Measurements from ENCODE around the gene OR2T33.
"Not testable (repeated sequence)": the region's sequence is repeated elsewhere in the genome, so short reads cannot be mapped to it uniquely, and the experiment has no call there.

OR2T33 gene, protein sequence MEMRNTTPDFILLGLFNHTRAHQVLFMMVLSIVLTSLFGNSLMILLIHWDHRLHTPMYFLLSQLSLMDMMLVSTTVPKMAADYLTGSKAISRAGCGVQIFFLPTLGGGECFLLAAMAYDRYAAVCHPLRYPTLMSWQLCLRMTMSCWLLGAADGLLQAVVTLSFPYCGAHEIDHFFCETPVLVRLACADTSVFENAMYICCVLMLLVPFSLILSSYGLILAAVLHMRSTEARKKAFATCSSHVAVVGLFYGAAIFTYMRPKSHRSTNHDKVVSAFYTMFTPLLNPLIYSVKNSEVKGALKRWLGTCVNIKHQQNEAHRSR

DNA sequence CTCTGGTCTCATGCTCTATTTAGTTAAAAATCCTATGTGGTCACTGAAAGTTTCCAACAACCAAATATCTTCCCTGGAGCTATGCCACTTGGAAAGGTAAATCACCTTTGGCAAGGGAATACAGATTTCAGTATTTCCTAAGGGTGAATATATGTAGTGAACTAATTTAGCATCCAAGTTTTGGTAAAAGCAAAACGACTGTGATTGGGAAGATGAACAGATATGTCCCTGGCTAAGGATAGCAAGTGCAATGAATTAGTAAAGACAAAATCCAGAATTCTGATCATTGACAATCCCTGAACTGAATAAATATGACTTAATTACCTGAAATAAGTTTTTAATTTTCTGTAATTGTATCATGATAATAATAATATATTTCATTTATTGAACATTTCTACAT lies at the start of gene OR2T33:
Gene OR2T33, minus strand, starts transcription at position 101 of the 400 bp plus-strand sequence. CDS start 4,162 bp downstream, outside the sequence.
- no peaks in the 10 kb centered on the region for H3K4me1 ChIP-seq (ENCODE audit: control insufficient read depth, insufficient read depth, low read length)
- no peak within 1 kb of the TSS for H3K9ac ChIP-seq (ENCODE audit: low read depth, low read length)
- H3K36me3 ChIP-seq (ENCODE audit: control insufficient read depth, insufficient read depth, low read length) = no peaks in the 10 kb centered on the region
- no peaks in the 10 kb centered on the region for H3K27me3 ChIP-seq (ENCODE audit: control insufficient read depth, insufficient read depth, low read length)
- H3K9me3 ChIP-seq (ENCODE audit: control insufficient read depth, insufficient read depth, low read length) = peaks cover 8% of the 10 kb centered on the region
- no peak within 1 kb of the TSS for H3K4me3 ChIP-seq (ENCODE audit: low read depth, low read length)

DNA sequence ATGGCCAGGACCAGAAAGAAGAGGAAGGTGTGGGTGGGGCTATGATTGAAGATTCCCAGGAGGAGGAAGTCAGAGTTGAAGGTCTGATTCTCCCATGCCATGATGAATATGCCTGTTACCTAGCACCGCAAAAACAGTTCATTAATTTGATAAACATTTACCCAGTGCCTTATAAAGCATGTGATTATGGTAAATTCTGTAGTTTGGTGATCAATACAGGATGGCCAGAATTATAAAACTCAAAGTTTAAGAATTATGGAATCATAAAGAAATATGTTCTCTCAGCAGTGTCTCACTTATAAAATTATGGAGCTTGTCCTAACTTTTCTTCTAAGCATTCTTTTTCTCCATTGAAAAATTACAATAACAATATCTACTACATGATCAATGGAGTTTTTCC lies 46.7 kb upstream of the OR2T33 start, which contains the start of gene OR2M7:
Gene OR2M7, minus strand, starts transcription at position 101 of the 400 bp plus-strand sequence. Its CDS starts 0 bp downstream, at position 101.
- Histone ChIP-seq H3K27me3 (ENCODE audit: control insufficient read depth, insufficient read depth, low read length) (no peaks in the 10 kb centered on the region), H3K4me1 (ENCODE audit: control insufficient read depth, insufficient read depth, low read length) (no peaks in the 10 kb centered on the region), H3K36me3 (ENCODE audit: control insufficient read depth, insufficient read depth, low read length) (no peaks in the 10 kb centered on the region), H3K4me3 (ENCODE audit: low read depth, low read length) (no peak within 1 kb of the TSS), H3K9me3 (ENCODE audit: control insufficient read depth, insufficient read depth, low read length) (peaks cover 10% of the 10 kb centered on the region), H3K9ac (ENCODE audit: low read depth, low read length) (no peak within 1 kb of the TSS)

DNA sequence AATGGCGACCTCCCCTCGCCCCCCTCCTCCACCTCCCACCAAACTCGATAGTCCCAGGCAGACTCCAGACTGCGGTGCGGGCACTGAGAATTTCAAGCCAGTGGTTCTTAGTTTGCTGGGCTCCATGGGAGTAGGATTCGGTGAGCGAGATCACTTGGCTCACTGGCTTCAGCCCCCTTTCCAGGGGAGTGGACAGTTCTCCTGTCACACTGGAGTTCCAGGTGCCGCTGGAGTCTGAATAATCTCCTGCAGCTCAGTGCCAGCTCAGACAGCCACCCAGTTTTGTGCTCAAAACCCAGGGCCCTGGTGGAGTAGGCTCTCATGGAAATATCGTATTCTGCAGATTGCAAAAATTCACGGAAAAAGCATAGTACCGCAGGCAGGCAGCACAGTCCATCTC lies 39.0 kb upstream of the OR2T33 start:
- no peak overlapping the region for H3K9ac ChIP-seq (ENCODE audit: low read depth, low read length)
- no peaks in the 10 kb centered on the region for H3K36me3 ChIP-seq (ENCODE audit: control insufficient read depth, insufficient read depth, low read length)
- H3K4me3 ChIP-seq (ENCODE audit: low read depth, low read length) = no peak overlapping the region
- H3K9me3 ChIP-seq (ENCODE audit: control insufficient read depth, insufficient read depth, low read length) = peaks cover 12% of the 10 kb centered on the region
- H3K4me1 ChIP-seq (ENCODE audit: control insufficient read depth, insufficient read depth, low read length) = no peaks in the 10 kb centered on the region
- H3K27me3 ChIP-seq (ENCODE audit: control insufficient read depth, insufficient read depth, low read length) = no peaks in the 10 kb centered on the region

DNA sequence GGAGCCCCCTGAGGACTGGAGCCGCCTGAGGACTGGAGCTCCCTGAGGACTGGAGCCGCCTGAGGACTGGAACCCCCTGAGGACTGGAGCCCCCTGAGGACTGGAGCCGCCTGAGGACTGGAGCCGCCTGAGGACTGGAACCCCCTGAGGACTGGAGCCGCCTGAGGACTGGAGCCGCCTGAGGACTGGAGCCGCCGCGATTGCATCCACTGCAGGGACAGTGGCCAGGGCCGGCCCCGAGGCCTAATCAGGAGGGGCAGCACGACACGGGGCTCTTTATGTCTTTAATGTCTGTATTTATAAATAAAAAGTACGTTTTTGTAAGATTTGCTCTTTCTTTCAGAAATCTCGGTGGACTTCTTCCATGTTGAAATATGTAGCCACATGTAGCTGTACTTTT lies 29.0 kb upstream of the OR2T33 start:
- not testable (repeated sequence) for H3K4me1 ChIP-seq (ENCODE audit: control insufficient read depth, insufficient read depth, low read length); H3K9me3 ChIP-seq (ENCODE audit: control insufficient read depth, insufficient read depth, low read length); H3K36me3 ChIP-seq (ENCODE audit: control insufficient read depth, insufficient read depth, low read length); H3K9ac ChIP-seq (ENCODE audit: low read depth, low read length); H3K4me3 ChIP-seq (ENCODE audit: low read depth, low read length); H3K27me3 ChIP-seq (ENCODE audit: control insufficient read depth, insufficient read depth, low read length)

DNA sequence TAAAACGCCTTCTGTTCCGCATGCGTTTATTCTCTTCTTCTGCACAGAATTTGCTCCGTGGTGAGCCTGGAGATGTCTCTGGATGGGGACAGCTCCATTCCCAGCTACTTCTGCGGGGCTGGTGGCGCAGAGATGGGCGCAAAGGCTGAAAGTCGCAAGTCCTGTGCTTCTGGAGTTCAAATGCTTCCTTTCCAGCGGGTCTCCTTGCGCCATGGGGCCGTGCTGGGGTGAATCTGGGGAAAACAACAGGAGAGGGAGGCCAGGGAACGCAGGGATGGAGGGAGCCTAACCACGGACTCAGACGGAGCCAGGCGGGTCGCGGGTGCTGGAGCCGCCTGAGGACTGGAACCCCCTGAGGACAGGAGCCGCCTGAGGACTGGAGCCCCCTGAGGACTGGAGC lies 28.3 kb upstream of the OR2T33 start:
- H3K27me3 ChIP-seq (ENCODE audit: control insufficient read depth, insufficient read depth, low read length) = no peaks in the 10 kb centered on the region
- no peak overlapping the region for H3K9ac ChIP-seq (ENCODE audit: low read depth, low read length)
- no peaks in the 10 kb centered on the region for H3K4me1 ChIP-seq (ENCODE audit: control insufficient read depth, insufficient read depth, low read length)
- H3K36me3 ChIP-seq (ENCODE audit: control insufficient read depth, insufficient read depth, low read length) = no peaks in the 10 kb centered on the region
- H3K9me3 ChIP-seq (ENCODE audit: control insufficient read depth, insufficient read depth, low read length) = peaks cover 5% of the 10 kb centered on the region
- no peak overlapping the region for H3K4me3 ChIP-seq (ENCODE audit: low read depth, low read length)

DNA sequence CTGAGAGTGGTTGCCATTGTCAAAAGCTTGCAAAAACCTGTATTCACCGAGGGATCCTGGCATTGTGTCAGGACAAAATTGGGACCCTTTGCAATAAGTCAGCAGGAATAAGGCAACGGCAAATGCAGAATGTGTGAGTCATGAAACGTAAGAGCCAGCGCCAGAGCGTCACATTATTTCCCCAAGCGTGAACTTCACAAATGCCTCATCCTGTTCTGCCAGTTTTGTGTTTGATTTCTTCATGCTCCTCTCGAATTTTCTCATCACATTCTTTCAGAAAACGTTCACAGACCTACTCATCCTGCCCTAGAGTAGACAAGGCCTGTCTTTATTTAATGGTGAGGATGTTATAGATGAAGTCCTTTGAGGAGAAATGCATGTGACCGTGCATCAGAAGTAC lies 27.9 kb upstream of the OR2T33 start:
- H3K4me3 ChIP-seq (ENCODE audit: low read depth, low read length); H3K27me3 ChIP-seq (ENCODE audit: control insufficient read depth, insufficient read depth, low read length); H3K4me1 ChIP-seq (ENCODE audit: control insufficient read depth, insufficient read depth, low read length); H3K9ac ChIP-seq (ENCODE audit: low read depth, low read length); H3K36me3 ChIP-seq (ENCODE audit: control insufficient read depth, insufficient read depth, low read length); H3K9me3 ChIP-seq (ENCODE audit: control insufficient read depth, insufficient read depth, low read length): not testable (repeated sequence)

DNA sequence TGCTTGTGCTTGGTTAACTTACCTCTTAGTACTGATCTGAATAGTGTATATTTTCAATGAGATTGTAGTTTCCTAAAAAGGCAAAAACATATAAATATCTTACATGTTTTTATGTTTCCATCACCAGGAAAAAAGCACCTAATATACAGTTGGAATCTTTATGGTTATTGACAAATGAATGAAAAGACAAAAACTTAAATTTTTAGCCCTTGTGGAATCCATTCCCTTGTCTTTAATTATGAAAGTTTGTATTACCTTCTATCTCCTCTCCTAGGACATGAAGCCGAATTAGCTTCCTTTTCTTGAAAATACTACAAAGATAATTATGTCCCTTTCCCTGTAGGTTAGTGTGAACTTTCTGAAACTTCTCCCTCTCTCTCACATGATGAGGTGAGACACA lies 25.5 kb upstream of the OR2T33 start, which contains the start of gene OR2T12:
Gene OR2T12, minus strand, starts transcription at position 101 of the 400 bp plus-strand sequence. CDS start 7,846 bp downstream, outside the sequence.
- Histone ChIP-seq H3K4me3 (ENCODE audit: low read depth, low read length) (no peak within 1 kb of the TSS), H3K36me3 (ENCODE audit: control insufficient read depth, insufficient read depth, low read length) (no peaks in the 10 kb centered on the region), H3K9me3 (ENCODE audit: control insufficient read depth, insufficient read depth, low read length) (peaks cover 5% of the 10 kb centered on the region)

DNA sequence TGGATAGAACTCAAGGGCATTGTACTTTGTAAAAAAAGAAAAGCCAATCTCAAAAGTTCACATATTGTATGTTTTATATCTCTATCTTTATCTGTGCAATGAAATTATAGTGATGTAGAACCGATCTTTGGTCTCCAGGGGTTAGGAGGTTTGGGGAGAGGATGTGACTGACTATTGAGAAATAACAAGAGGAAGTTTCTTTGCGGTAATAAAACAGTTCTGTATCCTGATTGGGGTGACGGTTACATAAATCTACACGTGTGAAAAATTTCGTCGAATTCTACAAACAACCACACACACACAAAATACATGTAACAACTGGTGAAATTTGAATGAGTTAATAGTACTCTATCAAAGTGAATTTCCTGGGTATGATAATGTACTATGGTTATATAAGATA lies 10.6 kb upstream of the OR2T33 start:
- Histone ChIP-seq H3K36me3 (ENCODE audit: control insufficient read depth, insufficient read depth, low read length) (no peaks in the 10 kb centered on the region), H3K4me3 (ENCODE audit: low read depth, low read length) (no peak overlapping the region), H3K9me3 (ENCODE audit: control insufficient read depth, insufficient read depth, low read length) (peaks cover 5% of the 10 kb centered on the region), H3K4me1 (ENCODE audit: control insufficient read depth, insufficient read depth, low read length) (no peaks in the 10 kb centered on the region), H3K9ac (ENCODE audit: low read depth, low read length) (no peak overlapping the region), H3K27me3 (ENCODE audit: control insufficient read depth, insufficient read depth, low read length) (no peaks in the 10 kb centered on the region)

More for the DNA sequence above, 25.5 kb upstream of the OR2T33 start, which contains the start of gene OR2T12:
- Histone ChIP-seq H3K27me3 (ENCODE audit: control insufficient read depth, insufficient read depth, low read length) (no peaks in the 10 kb centered on the region), H3K4me1 (ENCODE audit: control insufficient read depth, insufficient read depth, low read length) (no peaks in the 10 kb centered on the region), H3K9ac (ENCODE audit: low read depth, low read length) (no peak within 1 kb of the TSS)

DNA sequence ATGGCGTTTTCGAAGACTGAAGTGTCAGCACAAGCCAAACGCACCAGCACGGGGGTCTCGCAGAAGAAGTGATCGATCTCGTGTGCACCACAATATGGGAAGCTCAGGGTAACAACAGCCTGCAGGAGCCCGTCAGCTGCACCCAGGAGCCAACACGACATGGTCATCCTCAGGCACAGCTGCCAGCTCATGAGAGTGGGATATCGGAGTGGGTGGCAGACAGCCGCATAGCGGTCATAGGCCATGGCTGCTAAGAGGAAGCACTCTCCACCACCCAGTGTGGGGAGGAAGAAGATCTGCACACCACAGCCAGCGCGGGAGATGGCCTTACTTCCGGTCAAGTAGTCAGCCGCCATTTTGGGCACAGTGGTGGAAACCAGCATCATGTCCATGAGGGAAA lies 4.6 kb downstream of the OR2T33 start:
- H3K36me3 ChIP-seq (ENCODE audit: control insufficient read depth, insufficient read depth, low read length); H3K4me3 ChIP-seq (ENCODE audit: low read depth, low read length); H3K4me1 ChIP-seq (ENCODE audit: control insufficient read depth, insufficient read depth, low read length); H3K27me3 ChIP-seq (ENCODE audit: control insufficient read depth, insufficient read depth, low read length); H3K9ac ChIP-seq (ENCODE audit: low read depth, low read length): not testable (repeated sequence)
- peaks cover 10% of the 10 kb centered on the region for H3K9me3 ChIP-seq (ENCODE audit: control insufficient read depth, insufficient read depth, low read length)

DNA sequence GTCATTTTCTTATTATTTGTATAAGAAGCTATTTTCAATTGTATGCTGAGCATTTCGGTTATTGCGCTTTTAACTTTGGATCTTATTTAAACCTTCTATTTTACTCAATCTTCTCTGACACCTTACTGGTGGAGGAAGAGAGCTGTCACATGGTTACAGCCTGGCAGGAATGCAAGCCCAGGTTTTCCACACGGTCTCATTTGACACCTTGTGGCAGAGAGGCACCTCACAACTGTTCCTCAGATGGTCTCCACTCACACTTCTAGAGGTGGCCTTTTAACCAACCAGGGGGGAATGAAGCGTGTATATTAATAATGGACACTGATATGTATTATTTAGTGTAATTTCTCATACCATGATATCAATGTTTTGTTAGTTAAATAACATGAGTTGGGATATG lies 9.6 kb downstream of the OR2T33 start:
- Histone ChIP-seq H3K36me3 (ENCODE audit: control insufficient read depth, insufficient read depth, low read length) (no peaks in the 10 kb centered on the region), H3K9me3 (ENCODE audit: control insufficient read depth, insufficient read depth, low read length) (peaks cover 16% of the 10 kb centered on the region), H3K4me1 (ENCODE audit: control insufficient read depth, insufficient read depth, low read length) (no peaks in the 10 kb centered on the region), H3K4me3 (ENCODE audit: low read depth, low read length) (no peak overlapping the region), H3K27me3 (ENCODE audit: control insufficient read depth, insufficient read depth, low read length) (no peaks in the 10 kb centered on the region), H3K9ac (ENCODE audit: low read depth, low read length) (no peak overlapping the region)

DNA sequence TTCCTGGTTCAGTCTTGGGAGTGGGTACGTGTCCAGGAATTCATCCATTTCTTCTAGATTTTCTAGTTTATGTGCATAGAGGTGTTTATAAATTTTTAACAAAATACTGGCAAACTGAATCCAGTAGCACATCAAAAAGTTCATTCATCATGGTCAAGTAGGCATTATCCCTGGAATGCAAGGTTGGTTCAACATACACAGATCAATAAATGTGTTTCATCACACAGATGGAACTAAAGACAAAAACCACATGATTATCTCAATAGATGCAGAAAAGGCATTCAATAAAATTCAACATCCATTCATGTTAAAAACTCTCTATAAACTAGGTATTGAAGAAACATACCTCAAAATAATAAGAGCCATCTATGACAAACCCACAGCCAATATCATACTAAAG lies 18.5 kb downstream of the OR2T33 start:
- H3K36me3 ChIP-seq (ENCODE audit: control insufficient read depth, insufficient read depth, low read length); H3K9me3 ChIP-seq (ENCODE audit: control insufficient read depth, insufficient read depth, low read length): not testable (repeated sequence)

DNA sequence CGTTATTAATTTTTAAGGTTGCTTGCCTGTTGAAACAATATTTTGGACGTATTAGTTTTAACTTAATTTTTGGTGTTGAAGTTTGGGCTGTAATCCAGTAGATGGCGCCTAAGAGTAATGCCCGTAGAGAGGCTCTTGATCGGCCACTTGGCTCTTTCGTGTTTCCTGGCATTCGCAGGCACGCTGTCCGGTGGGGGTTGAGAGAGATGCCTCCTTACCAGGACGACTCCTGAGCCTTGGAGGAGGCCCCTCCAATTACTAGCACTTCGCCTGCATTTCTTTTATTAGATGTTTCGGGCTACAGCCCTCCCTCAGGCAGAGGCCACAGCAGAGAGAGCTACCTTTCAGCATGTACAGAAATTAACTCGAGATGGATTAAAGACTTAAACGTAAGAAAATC lies 34.6 kb downstream of the OR2T33 start:
- peaks cover 7% of the 10 kb centered on the region for H3K9me3 ChIP-seq (ENCODE audit: control insufficient read depth, insufficient read depth, low read length)

More for the DNA sequence above, 18.5 kb downstream of the OR2T33 start:
- H3K27me3 ChIP-seq (ENCODE audit: control insufficient read depth, insufficient read depth, low read length); H3K4me1 ChIP-seq (ENCODE audit: control insufficient read depth, insufficient read depth, low read length); H3K9ac ChIP-seq (ENCODE audit: low read depth, low read length); H3K4me3 ChIP-seq (ENCODE audit: low read depth, low read length): not testable (repeated sequence)

More for the DNA sequence above, 34.6 kb downstream of the OR2T33 start:
- Histone ChIP-seq H3K36me3 (ENCODE audit: control insufficient read depth, insufficient read depth, low read length) (no peaks in the 10 kb centered on the region), H3K4me1 (ENCODE audit: control insufficient read depth, insufficient read depth, low read length) (no peaks in the 10 kb centered on the region), H3K9ac (ENCODE audit: low read depth, low read length) (no peak overlapping the region), H3K27me3 (ENCODE audit: control insufficient read depth, insufficient read depth, low read length) (no peaks in the 10 kb centered on the region), H3K4me3 (ENCODE audit: low read depth, low read length) (no peak overlapping the region)

Measured in iPS-15b (cell line).